Muscle layer of colon (tissue), 2 donors: Measurements from ENCODE around the gene PPP1R2.
"Not testable (repeated sequence)": the region's sequence is repeated elsewhere in the genome, so short reads cannot be mapped to it uniquely, and the experiment has no call there.

Experiments used
- H3K27ac ChIP-seq: one replicate; pipeline ENCODE4 v1.7.0; 2013; ENCODE audit warnings: low read depth, mild to moderate bottlenecking, low read length, moderate library complexity
- H3K27me3 ChIP-seq, 2 donors: one replicate each; pipeline ENCODE4 v1.7.0; 2013; ENCODE audit warnings: low read length in 2 of 2, mild to moderate bottlenecking in 2 of 2; ENCODE audit not compliant: insufficient read depth in 2 of 2, control insufficient read depth in 1 of 2
- H3K36me3 ChIP-seq: one replicate; pipeline ENCODE4 v1.7.0; 2013; ENCODE audit warnings: mild to moderate bottlenecking, low read length; ENCODE audit not compliant: insufficient read depth
- H3K4me1 ChIP-seq: one replicate; pipeline ENCODE4 v1.7.0; 2013; ENCODE audit warnings: mild to moderate bottlenecking, low read length; ENCODE audit not compliant: insufficient read depth
- H3K4me3 ChIP-seq, 2 donors: one replicate each; pipeline ENCODE4 v1.7.0; 2013; ENCODE audit warnings: low read length in 2 of 2, low read depth in 1 of 2, mild to moderate bottlenecking in 1 of 2, moderate library complexity in 1 of 2
- H3K9ac ChIP-seq: one replicate; pipeline ENCODE4 v1.7.0; 2013; ENCODE audit warnings: low read length
- H3K9me3 ChIP-seq: one replicate; pipeline ENCODE4 v1.7.0; 2013; ENCODE audit warnings: mild to moderate bottlenecking, low read length
- donor health status: abdominal sarcoma.
- donor health status: Adenocarcinoma of cecum.

The PPP1R2 gene

DNA sequence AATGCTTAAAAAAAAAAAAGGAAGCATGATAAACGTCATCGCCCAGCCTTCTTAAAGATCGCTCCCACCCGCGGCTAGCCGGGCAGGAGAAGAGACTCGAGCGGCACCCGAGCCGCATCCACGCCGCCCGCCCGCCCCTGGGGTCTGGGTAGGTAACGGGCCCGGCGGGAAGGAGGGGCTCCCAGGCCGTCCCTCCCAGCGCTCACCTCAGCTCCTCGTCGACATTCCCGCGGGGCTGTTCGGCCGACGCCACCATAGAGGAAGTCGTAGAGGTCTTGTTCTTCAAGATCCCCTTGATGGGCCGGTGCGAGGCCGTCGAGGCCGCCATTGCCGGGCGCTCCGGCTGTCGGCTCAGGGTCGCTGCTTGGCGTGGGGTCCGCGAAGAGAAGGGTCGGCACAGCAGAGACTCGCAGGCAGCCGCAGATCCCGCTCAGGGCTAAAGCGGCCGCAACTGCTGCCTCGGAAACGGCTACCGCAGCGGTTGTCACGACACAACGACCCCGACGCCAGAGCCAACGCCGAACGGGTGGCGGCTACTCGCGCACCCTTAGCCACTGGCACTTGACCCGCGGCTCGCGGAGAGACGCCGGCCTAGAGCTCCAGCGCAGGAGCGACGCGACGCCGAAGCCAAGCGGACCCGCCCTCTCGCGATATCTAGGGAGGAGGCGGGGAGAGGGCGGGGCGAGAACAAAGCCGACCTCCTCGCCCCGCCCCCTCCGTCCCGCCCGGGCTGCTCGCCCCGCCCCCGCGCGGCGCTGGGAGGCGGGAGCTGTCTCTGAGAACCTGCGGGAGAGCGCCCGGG is at the start of gene PPP1R2:
PPP1R2 (minus strand) TSS at position 628 of the 802 bp plus-strand sequence; CDS start at position 328, 300 bp downstream.
- H3K27me3 ChIP-seq: no peaks in the 10 kb centered on the region
- H3K4me1 ChIP-seq: peaks cover 41% of the 10 kb centered on the region
- peak within 1 kb of the TSS; percentile 75 for H3K9ac ChIP-seq
- H3K27ac ChIP-seq: peak within 1 kb of the TSS; percentile 95
- H3K9me3 ChIP-seq: no peaks in the 10 kb centered on the region
- no peaks in the 10 kb centered on the region for H3K36me3 ChIP-seq
- peak within 1 kb of the TSS; percentile 83 to 91 for H3K4me3 ChIP-seq

DNA sequence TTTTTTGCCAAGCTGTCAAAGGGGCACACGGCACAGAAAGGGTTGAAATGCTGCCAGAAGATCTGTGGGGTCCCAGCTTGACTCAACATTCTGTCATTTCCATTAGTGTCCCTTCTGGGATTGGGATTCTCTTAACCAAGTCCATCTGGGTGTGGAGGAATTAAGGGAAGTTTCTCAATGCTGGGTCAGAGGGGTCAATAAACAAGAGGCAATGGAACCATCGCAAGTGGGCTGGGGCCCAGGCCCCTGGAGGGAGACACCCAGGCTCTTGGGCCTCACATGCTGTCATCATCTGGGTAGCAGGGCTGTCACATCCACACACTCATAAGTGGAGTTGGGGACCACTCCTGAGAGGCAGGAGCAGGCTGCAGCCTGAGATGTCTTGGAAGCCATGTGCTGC is 48.7 kb upstream of the PPP1R2 start:
- Histone ChIP-seq H3K9me3 (no peaks in the 10 kb centered on the region), H3K36me3 (no peaks in the 10 kb centered on the region), H3K4me3 (no peak overlapping the region), H3K4me1 (no peaks in the 10 kb centered on the region), H3K27me3 (no peaks in the 10 kb centered on the region), H3K27ac (no peak overlapping the region), H3K9ac (no peak overlapping the region)

DNA sequence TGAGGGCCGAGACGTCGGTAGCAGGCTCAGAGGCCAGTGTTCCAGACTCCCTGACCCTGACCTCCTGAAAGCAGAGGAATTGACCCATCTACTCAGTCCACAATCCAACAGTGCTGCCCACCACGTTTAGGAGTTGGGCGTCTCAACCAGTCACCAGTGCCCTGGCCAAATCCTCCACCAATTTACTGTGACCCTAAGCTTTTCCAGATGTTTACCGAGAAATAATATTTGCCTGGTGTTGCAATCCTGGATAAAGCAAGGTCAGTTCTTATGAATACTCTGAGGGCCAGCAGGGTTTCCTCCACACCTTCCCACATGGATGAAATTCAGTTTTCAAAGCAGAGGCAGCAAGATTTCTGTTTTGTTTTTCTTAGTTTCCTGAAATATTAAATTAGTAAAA is 48.1 kb upstream of the PPP1R2 start:
- no peaks in the 10 kb centered on the region for H3K9me3 ChIP-seq
- no peak overlapping the region for H3K9ac ChIP-seq
- no peaks in the 10 kb centered on the region for H3K27me3 ChIP-seq
- no peak overlapping the region for H3K27ac ChIP-seq
- no peaks in the 10 kb centered on the region for H3K36me3 ChIP-seq
- no peaks in the 10 kb centered on the region for H3K4me1 ChIP-seq
- H3K4me3 ChIP-seq: no peak overlapping the region

DNA sequence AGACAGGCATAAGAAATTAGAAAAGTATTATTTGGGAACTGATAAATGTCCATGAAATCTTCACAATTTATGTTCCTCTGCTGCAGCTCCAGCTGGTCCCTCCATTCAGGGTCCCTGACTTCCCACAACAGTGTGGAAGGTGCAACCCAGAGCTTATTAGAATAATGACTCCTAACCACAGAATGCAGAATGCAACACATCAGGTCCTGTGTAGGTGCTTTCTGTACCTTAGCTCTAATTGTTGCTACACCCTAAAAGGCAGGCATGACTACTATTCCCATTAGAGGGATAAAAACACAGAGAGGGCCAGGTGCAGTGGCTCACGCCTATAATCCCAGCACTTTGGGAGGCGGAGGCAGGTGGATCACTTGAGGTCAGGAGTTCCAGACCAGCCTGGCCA is 47.3 kb upstream of the PPP1R2 start:
- not testable (repeated sequence) for H3K4me3 ChIP-seq, H3K27ac ChIP-seq, H3K27me3 ChIP-seq, H3K4me1 ChIP-seq, H3K9me3 ChIP-seq, H3K9ac ChIP-seq, H3K36me3 ChIP-seq

DNA sequence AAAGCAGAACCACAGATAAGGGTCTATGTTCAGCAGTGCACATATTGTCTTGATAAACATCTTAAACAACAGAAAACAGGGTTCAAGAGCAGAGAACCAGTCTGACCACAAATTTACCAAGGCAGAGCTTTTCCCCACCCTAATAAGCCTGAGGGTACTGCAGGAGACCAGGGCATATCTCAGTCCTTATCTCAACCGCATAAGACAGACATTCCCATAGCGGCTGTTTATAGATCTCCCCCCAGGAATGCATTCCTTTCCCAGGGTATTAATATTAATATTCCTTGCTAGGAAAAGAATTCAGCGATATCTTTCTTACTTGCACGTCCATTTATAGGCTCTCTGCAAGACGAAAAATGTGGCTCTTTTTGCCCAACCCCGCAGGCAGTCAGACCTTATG is 46.7 kb upstream of the PPP1R2 start:
- H3K4me3 ChIP-seq, H3K27ac ChIP-seq, H3K9me3 ChIP-seq, H3K4me1 ChIP-seq, H3K27me3 ChIP-seq, H3K9ac ChIP-seq, H3K36me3 ChIP-seq: not testable (repeated sequence)

DNA sequence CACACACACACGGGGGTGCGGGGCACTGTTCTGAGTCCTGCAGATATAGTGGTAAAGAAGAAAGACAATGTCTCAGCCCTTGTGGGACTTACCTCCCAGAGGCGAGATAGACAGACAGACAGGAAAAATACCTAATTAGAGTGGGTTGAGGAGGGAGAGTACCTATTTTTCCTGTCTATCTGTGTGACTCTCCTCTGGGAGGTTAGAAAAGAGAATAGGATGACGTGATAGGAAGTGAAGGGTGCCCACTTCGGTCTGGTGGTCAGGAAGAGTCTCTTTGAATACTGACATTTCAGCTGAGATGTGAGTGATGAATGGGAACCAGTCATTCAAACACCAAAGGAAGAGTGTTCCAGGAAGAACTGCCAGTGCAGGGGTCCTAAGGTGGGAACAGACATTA is 44.7 kb upstream of the PPP1R2 start:
- Histone ChIP-seq H3K27ac (no peak overlapping the region), H3K9ac (no peak overlapping the region), H3K27me3 (no peaks in the 10 kb centered on the region), H3K9me3 (no peaks in the 10 kb centered on the region), H3K36me3 (no peaks in the 10 kb centered on the region), H3K4me3 (no peak overlapping the region), H3K4me1 (no peaks in the 10 kb centered on the region)

DNA sequence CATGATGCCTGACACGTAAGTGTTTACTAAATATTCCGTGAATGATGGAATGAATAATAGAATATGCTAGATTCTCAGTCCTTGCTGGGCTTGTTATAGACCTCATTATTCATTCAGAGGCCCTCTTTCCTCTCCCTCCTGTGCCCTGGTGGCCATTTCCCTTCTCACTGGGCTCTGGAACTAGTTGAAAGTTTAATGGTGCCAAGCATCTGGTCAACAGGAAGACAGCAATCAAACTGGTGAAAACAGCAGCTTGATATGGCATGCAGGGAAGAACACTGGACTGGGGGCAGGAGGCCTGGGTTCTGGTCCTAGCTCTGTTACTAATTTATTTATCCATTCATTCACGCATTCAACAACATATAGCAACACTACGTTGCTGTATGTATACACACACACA is 44.3 kb upstream of the PPP1R2 start:
- Histone ChIP-seq H3K9ac (no peak overlapping the region), H3K27ac (no peak overlapping the region), H3K4me1 (no peaks in the 10 kb centered on the region), H3K9me3 (no peaks in the 10 kb centered on the region), H3K27me3 (no peaks in the 10 kb centered on the region), H3K36me3 (no peaks in the 10 kb centered on the region), H3K4me3 (no peak overlapping the region)

DNA sequence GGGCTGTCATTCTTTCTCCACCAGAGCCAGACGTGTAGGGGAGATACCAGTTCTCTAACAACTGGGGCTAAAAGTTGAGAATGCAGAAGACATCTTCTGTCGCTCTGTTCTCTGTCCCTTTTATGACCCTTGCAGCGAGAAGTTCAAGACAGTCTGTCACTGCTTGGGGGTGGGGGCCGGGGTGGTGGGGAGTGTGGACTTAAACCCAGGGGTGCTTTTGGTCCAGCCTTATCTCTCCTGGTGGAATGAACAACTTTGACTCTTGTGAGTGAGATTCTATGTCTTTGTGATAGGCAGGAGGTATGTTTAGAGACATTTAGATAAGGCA is 41.4 kb upstream of the PPP1R2 start:
- H3K9me3 ChIP-seq: no peaks in the 10 kb centered on the region
- no peak overlapping the region for H3K4me3 ChIP-seq
- no peaks in the 10 kb centered on the region for H3K27me3 ChIP-seq
- H3K36me3 ChIP-seq: no peaks in the 10 kb centered on the region
- H3K27ac ChIP-seq: no peak overlapping the region
- H3K4me1 ChIP-seq: no peaks in the 10 kb centered on the region
- no peak overlapping the region for H3K9ac ChIP-seq

DNA sequence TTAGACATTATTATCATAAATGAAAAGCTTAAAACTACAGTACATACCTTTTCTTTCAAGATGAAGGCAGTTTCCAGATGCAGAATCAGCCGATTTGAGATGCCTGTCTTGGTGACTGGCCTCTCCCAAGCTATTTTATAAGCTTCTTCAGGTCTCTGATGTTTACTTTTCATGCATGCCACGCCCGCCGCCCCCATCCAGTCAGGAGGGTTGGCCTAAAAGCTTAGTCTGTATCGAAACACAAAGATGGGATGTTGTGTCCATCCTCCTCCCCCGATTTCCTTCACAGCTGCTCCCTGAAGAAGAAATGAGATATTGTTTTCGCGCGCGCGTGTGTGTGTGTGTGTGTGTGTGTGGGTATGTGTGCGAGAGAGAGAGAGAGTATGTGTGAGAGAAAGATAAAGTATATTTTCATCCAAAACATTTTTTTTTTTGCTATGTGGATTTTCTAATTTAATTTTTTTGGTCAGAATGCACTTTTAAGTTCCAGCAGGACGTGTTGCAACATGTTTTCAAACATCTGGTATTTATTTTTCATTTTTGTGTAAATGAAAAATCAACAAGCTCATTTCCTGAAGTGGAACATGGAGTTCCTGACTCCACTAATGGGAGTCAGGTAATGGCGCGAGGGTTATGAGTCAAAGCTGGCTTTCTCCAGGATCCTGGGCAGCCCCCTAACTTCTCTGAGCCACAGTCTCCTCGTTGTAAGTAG is 40.9 kb upstream of the PPP1R2 start, which contains the start of gene APOD:
APOD (minus strand) TSS at position 110 of the 712 bp plus-strand sequence. CDS start 4,479 bp downstream, outside the sequence.
- H3K4me3 ChIP-seq: no peak within 1 kb of the TSS
- H3K9ac ChIP-seq: no peak within 1 kb of the TSS
- H3K4me1 ChIP-seq: no peaks in the 10 kb centered on the region
- no peaks in the 10 kb centered on the region for H3K27me3 ChIP-seq
- no peak within 1 kb of the TSS for H3K27ac ChIP-seq
- no peaks in the 10 kb centered on the region for H3K36me3 ChIP-seq
- H3K9me3 ChIP-seq: no peaks in the 10 kb centered on the region

DNA sequence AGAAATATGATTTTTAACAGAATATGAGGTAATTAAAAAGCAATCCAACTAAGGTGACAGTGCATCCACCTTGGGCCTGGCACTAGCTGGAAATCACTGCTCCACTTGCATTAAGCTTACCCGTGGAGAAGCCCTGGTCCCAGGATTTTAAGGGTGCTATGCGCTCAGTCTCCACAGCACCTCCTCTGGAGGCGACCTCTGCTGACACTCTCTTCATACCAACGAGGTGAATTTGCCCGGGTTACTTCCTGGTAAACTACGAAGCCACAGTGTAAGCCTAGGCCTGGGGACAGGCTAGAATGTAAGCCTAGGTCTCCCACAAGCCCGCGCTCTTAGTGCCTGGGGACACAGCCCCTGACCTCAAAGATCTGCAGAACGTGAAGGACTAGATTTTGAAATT is 39.8 kb upstream of the PPP1R2 start:
- no peaks in the 10 kb centered on the region for H3K4me1 ChIP-seq
- H3K36me3 ChIP-seq: no peaks in the 10 kb centered on the region
- no peak overlapping the region for H3K4me3 ChIP-seq
- no peak overlapping the region for H3K9ac ChIP-seq
- no peaks in the 10 kb centered on the region for H3K27me3 ChIP-seq
- no peaks in the 10 kb centered on the region for H3K9me3 ChIP-seq
- H3K27ac ChIP-seq: no peak overlapping the region

DNA sequence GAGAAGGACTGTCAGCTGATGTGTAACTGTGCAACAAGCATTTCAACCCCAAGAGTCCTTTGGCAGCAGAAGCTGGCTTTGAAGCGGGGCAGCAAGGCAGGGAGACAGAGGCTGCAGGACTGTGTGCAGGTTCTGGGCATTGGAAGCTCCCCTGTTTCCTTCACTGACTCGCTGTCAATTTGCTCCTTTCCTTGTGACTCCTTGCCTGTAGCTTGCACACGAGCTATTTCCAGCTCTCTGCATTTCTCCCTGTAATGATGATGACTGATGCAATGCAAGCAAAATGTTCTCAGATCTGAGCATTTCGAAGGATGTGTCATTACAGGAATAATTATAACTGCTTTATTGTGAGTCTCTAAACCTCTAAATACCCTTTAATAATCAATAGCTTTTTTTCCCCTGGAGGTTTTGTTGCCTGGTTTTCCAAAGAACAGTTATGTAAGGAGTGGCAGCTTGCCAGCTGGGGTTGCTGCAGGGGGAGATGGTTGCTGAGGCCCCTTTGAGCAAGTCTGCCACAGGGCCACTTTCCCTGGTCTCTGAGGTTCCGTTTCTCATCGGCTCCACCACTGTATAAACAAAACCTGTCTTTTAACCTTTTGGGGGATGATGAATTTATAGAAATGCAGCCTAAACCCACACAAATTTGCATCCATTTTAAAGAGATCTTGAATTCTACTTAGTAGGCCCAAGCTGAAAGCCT is 37.8 kb upstream of the PPP1R2 start:
- no peak overlapping the region for H3K9ac ChIP-seq
- no peaks in the 10 kb centered on the region for H3K4me1 ChIP-seq
- H3K36me3 ChIP-seq: no peaks in the 10 kb centered on the region
- H3K27me3 ChIP-seq: no peaks in the 10 kb centered on the region
- H3K4me3 ChIP-seq: no peak overlapping the region
- no peaks in the 10 kb centered on the region for H3K9me3 ChIP-seq
- H3K27ac ChIP-seq: no peak overlapping the region
